Measurements from ENCODE around the gene CXXC5. TPM values are rescaled to one million over a fixed set of nuclear protein-coding genes. Genes with fewer than 3 reads are reported as not detected.

Gene CXXC5
- total and polyA plus RNA-seq, 2 donors (not counting 1 experiment from before 2014, with no cell fraction given) = 18.6 to 43.9 TPM

GRCh38 chr5:139630855-139631254, 17.3 kb upstream of the CXXC5 start:
- Histone ChIP-seq H3K4me2 (ENCODE audit: extremely low read depth, insufficient read depth, low read length) (no peak overlapping the region), H3K9me3 (ENCODE audit: control insufficient read depth, insufficient read depth, low read depth, low read length) (no peaks in the 10 kb centered on the region), H4K20me1 (ENCODE audit: control insufficient read depth, extremely low read depth, insufficient read depth, low read length) (no peaks in the 10 kb centered on the region), H2AFZ (ENCODE audit: low read length) (no peak overlapping the region), H3K79me2 (ENCODE audit: control insufficient read depth, insufficient read depth, low read length) (no peaks in the 10 kb centered on the region), H3K27me3 (ENCODE audit: control insufficient read depth, insufficient read depth, low read length) (no peaks in the 10 kb centered on the region), H3K4me3 (replicated peaks in 1 of 4; ENCODE audit: control extremely low read depth in 1 of 4, insufficient read depth in 1 of 4, low read depth in 3 of 4, low read length in 4 of 4) (no peak overlapping the region), H3K36me3 (ENCODE audit: control insufficient read depth, insufficient read depth, low read length) (no peaks in the 10 kb centered on the region), H3K9ac (ENCODE audit: insufficient read depth, low read length) (no peak overlapping the region), H3K4me1 (ENCODE audit: control insufficient read depth, extremely low read depth, insufficient read depth, low read length) (peaks cover under 1% of the 10 kb centered on the region), H3K27ac (ENCODE audit: insufficient read depth, low read length) (no peak overlapping the region)
- TF ChIP-seq EZH2 (IDR thresholded peaks at IDR 0.05; ENCODE audit: low read length, missing control alignments) (no peak), CTCF (conservative IDR thresholded peaks at IDR 0.05 in 1 of 2, IDR thresholded peaks at IDR 0.05 in 1 of 2; ENCODE audit: low read depth in 1 of 2, low read length in 2 of 2) (no peak)
- DNase-seq (ENCODE audit: low read depth in 2 of 2) = no peak

GRCh38 chr5:139631520-139632165, 16.5 kb upstream of the CXXC5 start:
- Histone ChIP-seq H2AFZ (ENCODE audit: low read length) (no peak overlapping the region), H3K27ac (ENCODE audit: insufficient read depth, low read length) (no peak overlapping the region), H3K4me2 (ENCODE audit: extremely low read depth, insufficient read depth, low read length) (no peak overlapping the region), H3K9me3 (ENCODE audit: control insufficient read depth, insufficient read depth, low read depth, low read length) (no peaks in the 10 kb centered on the region), H3K4me3 (replicated peaks in 1 of 4; ENCODE audit: control extremely low read depth in 1 of 4, insufficient read depth in 1 of 4, low read depth in 3 of 4, low read length in 4 of 4) (no peak overlapping the region), H4K20me1 (ENCODE audit: control insufficient read depth, extremely low read depth, insufficient read depth, low read length) (no peaks in the 10 kb centered on the region), H3K27me3 (ENCODE audit: control insufficient read depth, insufficient read depth, low read length) (no peaks in the 10 kb centered on the region), H3K9ac (ENCODE audit: insufficient read depth, low read length) (no peak overlapping the region), H3K4me1 (ENCODE audit: control insufficient read depth, extremely low read depth, insufficient read depth, low read length) (peaks cover 8% of the 10 kb centered on the region), H3K36me3 (ENCODE audit: control insufficient read depth, insufficient read depth, low read length) (no peaks in the 10 kb centered on the region), H3K79me2 (ENCODE audit: control insufficient read depth, insufficient read depth, low read length) (no peaks in the 10 kb centered on the region)
- TF ChIP-seq EZH2 (IDR thresholded peaks at IDR 0.05; ENCODE audit: low read length, missing control alignments) = no peak
- TF ChIP-seq CTCF (conservative IDR thresholded peaks at IDR 0.05 in 1 of 2, IDR thresholded peaks at IDR 0.05 in 1 of 2; ENCODE audit: low read depth in 1 of 2, low read length in 2 of 2) = no peak
- DNase-seq (ENCODE audit: low read depth in 2 of 2) = peak in 1 of 2 donors; percentile 40

- peak; percentile 63 to 74 for DNase-seq (ENCODE audit: low read depth in 2 of 2)
- no peak overlapping the region for H3K4me2 ChIP-seq (ENCODE audit: extremely low read depth, insufficient read depth, low read length)
- no peak overlapping the region for H2AFZ ChIP-seq (ENCODE audit: low read length)
- TF ChIP-seq EZH2 (IDR thresholded peaks at IDR 0.05; ENCODE audit: low read length, missing control alignments) (no peak), CTCF (conservative IDR thresholded peaks at IDR 0.05 in 1 of 2, IDR thresholded peaks at IDR 0.05 in 1 of 2; ENCODE audit: low read depth in 1 of 2, low read length in 2 of 2) (peak; percentile 98 to 99)
- no peak overlapping the region for H3K4me3 ChIP-seq (replicated peaks in 1 of 4; ENCODE audit: control extremely low read depth in 1 of 4, insufficient read depth in 1 of 4, low read depth in 3 of 4, low read length in 4 of 4)
- no peaks in the 10 kb centered on the region for H3K9me3 ChIP-seq (ENCODE audit: control insufficient read depth, insufficient read depth, low read depth, low read length)
- H3K9ac ChIP-seq (ENCODE audit: insufficient read depth, low read length) = no peak overlapping the region
- no peaks in the 10 kb centered on the region for H3K27me3 ChIP-seq (ENCODE audit: control insufficient read depth, insufficient read depth, low read length)
- no peak overlapping the region for H3K27ac ChIP-seq (ENCODE audit: insufficient read depth, low read length)
- peaks cover 19% of the 10 kb centered on the region for H3K4me1 ChIP-seq (ENCODE audit: control insufficient read depth, extremely low read depth, insufficient read depth, low read length)
- H4K20me1 ChIP-seq (ENCODE audit: control insufficient read depth, extremely low read depth, insufficient read depth, low read length) = no peaks in the 10 kb centered on the region
- no peaks in the 10 kb centered on the region for H3K36me3 ChIP-seq (ENCODE audit: control insufficient read depth, insufficient read depth, low read length)
- H3K79me2 ChIP-seq (ENCODE audit: control insufficient read depth, insufficient read depth, low read length) = no peaks in the 10 kb centered on the region
These were observed 14.7 kb upstream of the CXXC5 start for GRCh38 chr5:139633295-139634027.
